GM23338 (cell line): ENCODE measurements around the gene UROS. TPM values are rescaled to one million over a fixed set of nuclear protein-coding genes. Genes with fewer than 3 reads are reported as not detected.

Source experiments
- ATAC-seq: fragments of 200-7000 bp; cut with Tn5 transposase; 3 replicates; pipeline ENCODE4 v1.9.1; 2020
- DNase-seq: peaks from one replicate; pipeline ENCODE4 v3.0.0-alpha.2; 2015; ENCODE audit warnings: low spot score
- H2AFZ ChIP-seq: fragments of 200-600 bp; sonication (generic); 2 replicates; pipeline ENCODE4 v1.8.0; 2016; ENCODE audit warnings: antibody characterized with exemption, mild to moderate bottlenecking, moderate library complexity
- H3F3A ChIP-seq: fragments of 200-600 bp; sonication (generic); replicated peaks from 2 replicates; pipeline ENCODE4 v1.8.0; 2017; ENCODE audit warnings: antibody characterized with exemption, mixed run types, low read depth
- H3K27ac ChIP-seq: fragments of 200-600 bp; sonication (generic); 2 replicates; pipeline ENCODE4 v1.6.1; 2016; ENCODE audit warnings: low read depth
- H3K27me3 ChIP-seq: fragments of 200-600 bp; sonication (generic); 2 replicates; pipeline ENCODE4 v1.8.0; 2016; ENCODE audit warnings: mild to moderate bottlenecking, mixed run types, moderate library complexity; ENCODE audit not compliant: insufficient read depth
- H3K36me3 ChIP-seq: fragments of 200-600 bp; sonication (generic); 2 replicates; pipeline ENCODE4 v1.8.0; 2016; ENCODE audit warnings: mild to moderate bottlenecking; ENCODE audit not compliant: insufficient read depth
- H3K4me1 ChIP-seq: fragments of 200-600 bp; sonication (generic); 2 replicates; pipeline ENCODE4 v1.8.0; 2016; ENCODE audit warnings: mild to moderate bottlenecking, moderate library complexity; ENCODE audit not compliant: insufficient read depth
- H3K4me2 ChIP-seq: fragments of 200-600 bp; sonication (generic); 2 replicates; pipeline ENCODE4 v1.7.1; 2017; ENCODE audit warnings: mixed run types
- H3K4me3 ChIP-seq: fragments of 200-600 bp; sonication (generic); 2 replicates; pipeline ENCODE4 v1.6.1; 2016; ENCODE audit warnings: mixed run types
- H3K79me2 ChIP-seq: fragments of 200-600 bp; sonication (generic); replicated peaks from 2 replicates; pipeline ENCODE4 v1.8.0; 2017; ENCODE audit warnings: mild to moderate bottlenecking; ENCODE audit not compliant: insufficient read depth
- H3K9me2 ChIP-seq: fragments of 200-600 bp; sonication (generic); 2 replicates; pipeline ENCODE4 v1.8.0; 2017; ENCODE audit not compliant: insufficient read depth
- H4K20me1 ChIP-seq: fragments of 200-600 bp; sonication (generic); replicated peaks from 2 replicates; pipeline ENCODE4 v1.8.0; 2017; ENCODE audit warnings: mild to moderate bottlenecking; ENCODE audit not compliant: insufficient read depth
- H3K27ac Mint-ChIP-seq: 2 replicates; pipeline ENCODE4 v1.8.0; 2020; ENCODE audit warnings: inconsistent platforms, mild to moderate bottlenecking, moderate library complexity, mixed read lengths
- H3K27me3 Mint-ChIP-seq: 3 replicates; pipeline ENCODE4 v1.8.0; 2022; ENCODE audit warnings: low read depth, mild to moderate bottlenecking, moderate library complexity, mixed read lengths, inconsistent platforms; ENCODE audit not compliant: insufficient read depth, poor library complexity
- H3K36me3 Mint-ChIP-seq: 3 replicates; pipeline ENCODE4 v1.8.0; 2021; ENCODE audit warnings: low read depth, mild to moderate bottlenecking, inconsistent platforms, moderate library complexity, mixed read lengths
- H3K4me1 Mint-ChIP-seq: 3 replicates; pipeline ENCODE4 v1.8.0; 2020; ENCODE audit warnings: mild to moderate bottlenecking, inconsistent platforms, mixed read lengths
- H3K4me3 Mint-ChIP-seq: 3 replicates; pipeline ENCODE4 v1.8.0; 2021; ENCODE audit warnings: moderate library complexity, mild to moderate bottlenecking, inconsistent platforms, mixed read lengths
- H3K9me3 Mint-ChIP-seq: 3 replicates; pipeline ENCODE4 v1.8.0; 2020; ENCODE audit warnings: moderate library complexity, mild to moderate bottlenecking, inconsistent platforms, mixed read lengths
- CREB1 ChIP-seq: fragments of 250-450 bp; sonication (Bioruptor Pico); IDR thresholded peaks from 2 replicates; pipeline ENCODE4 v1.5.0; 2020; ENCODE audit warnings: low read depth, mild to moderate bottlenecking, moderate library complexity
- EZH2 ChIP-seq: fragments of 200-600 bp; sonication (generic); IDR thresholded peaks from one replicate; pipeline ENCODE4 v1.8.0; 2017; ENCODE audit warnings: antibody characterized with exemption, mild to moderate bottlenecking, low read depth; ENCODE audit not compliant: unreplicated experiment
- EZH2phosphoT487 ChIP-seq: fragments of 200-600 bp; sonication (generic); IDR thresholded peaks from one replicate; pipeline ENCODE4 v1.8.1; 2018; ENCODE audit warnings: antibody characterized with exemption; ENCODE audit not compliant: unreplicated experiment
- POLR2AphosphoS5 ChIP-seq: IDR thresholded peaks from 2 replicates; pipeline ENCODE4 v1.6.1; 2016; ENCODE audit warnings: antibody characterized with exemption, low read depth
- ZNF114 ChIP-seq: fragments of 250-450 bp; sonication (Bioruptor Pico); IDR thresholded peaks from 2 replicates; pipeline ENCODE4 v1.5.0; 2020; ENCODE audit warnings: mild to moderate bottlenecking, moderate library complexity
- ZNF331 ChIP-seq: fragments of 250-450 bp; sonication (Bioruptor Pico); IDR thresholded peaks from 2 replicates; pipeline ENCODE4 v1.5.0; 2020; ENCODE audit warnings: low read depth, mild to moderate bottlenecking, moderate library complexity
- polyA plus RNA-seq: library from polyadenylated mRNA; unstranded; fragments of >200 nt; fragmentation: Nextera tagmentation; extraction: Ambion mirVana; gene quantifications from 2 replicates; pipeline ENCODE4 v1.2.1, GENCODE V29; 2016
- total RNA-seq: library from RNA; depleted of rRNA; stranded (reverse); fragments of >200 nt; shearing (Covaris generic); gene quantifications from 2 replicates; pipeline ENCODE4 v1.2.3, GENCODE V29; 2014
- TF ChIP-seq, protein P1 (sequence below), 2 experiments: fragments of 200-600 bp in 1 of 2; sonication (generic) in 1 of 2; conservative IDR thresholded peaks; 2 replicates each; pipeline versions ENCODE4 v1.5.1 to v1.6.1; 2016 to 2017; ENCODE audit warnings: antibody characterized with exemption in 2 of 2, low read depth in 2 of 2, mild to moderate bottlenecking in 2 of 2, moderate library complexity in 1 of 2
- TF ChIP-seq, protein P2 (sequence below): IDR thresholded peaks from 2 replicates; pipeline ENCODE4 v1.6.1; 2016; ENCODE audit warnings: antibody characterized with exemption

Gene UROS
- total and polyA plus RNA-seq, 2 experiments from 2014 or later = 41.3 to 43.4 TPM

- H3K4me3 ChIP-seq = no peak overlapping the region
- Mint-ChIP-seq H3K9me3 (peaks cover 2% of the 10 kb centered on the region; the same call in 2 of the 3 replicates), H3K4me1 (no peaks in the 10 kb centered on the region), H3K27ac (no peak overlapping the region), H3K36me3 (peaks cover 27% of the 10 kb centered on the region), H3K4me3 (no peak overlapping the region), H3K27me3 (peaks cover 5% of the 10 kb centered on the region)
- no peak for TF ChIP-seq ZNF331
- no peak for TF ChIP-seq EZH2phosphoT487
- TF ChIP-seq CREB1 (CRISPR knock-in tag) = no peak
- H3K36me3 ChIP-seq = no peaks in the 10 kb centered on the region; the same call in 1 of the 2 replicates
- ATAC-seq = no peak
- no peak overlapping the region for H3K27ac ChIP-seq
- no peak overlapping the region for H3K4me2 ChIP-seq
- no peaks in the 10 kb centered on the region for H3F3A ChIP-seq
- H3K79me2 ChIP-seq = no peaks in the 10 kb centered on the region
- H3K27me3 ChIP-seq = no peaks in the 10 kb centered on the region
- no peaks in the 10 kb centered on the region for H3K9me2 ChIP-seq
- no peak overlapping the region for H2AFZ ChIP-seq
- no peaks in the 10 kb centered on the region for H3K4me1 ChIP-seq
- no peaks in the 10 kb centered on the region; the same call in 1 of the 2 replicates for H4K20me1 ChIP-seq
- DNase-seq = no peak
Observed at GRCh38 chr10:125846894-125847293, 23.8 kb upstream of the UROS start.

- Histone ChIP-seq H3K4me2 (no peak overlapping the region), H3K27me3 (no peaks in the 10 kb centered on the region), H3K36me3 (peaks cover 6% of the 10 kb centered on the region; the same call in 1 of the 2 replicates), H3K79me2 (no peaks in the 10 kb centered on the region), H3K9me2 (no peaks in the 10 kb centered on the region), H3K27ac (no peak overlapping the region), H3K4me1 (no peaks in the 10 kb centered on the region), H4K20me1 (no peaks in the 10 kb centered on the region; the same call in 1 of the 2 replicates), H2AFZ (no peak overlapping the region), H3K4me3 (no peak overlapping the region), H3F3A (no peaks in the 10 kb centered on the region)
- Mint-ChIP-seq H3K27ac (no peak overlapping the region; the same call in 1 of the 2 replicates), H3K4me3 (no peak overlapping the region), H3K9me3 (peaks cover 2% of the 10 kb centered on the region; the same call in 2 of the 3 replicates), H3K36me3 (peaks cover 26% of the 10 kb centered on the region), H3K4me1 (no peaks in the 10 kb centered on the region), H3K27me3 (peaks cover 5% of the 10 kb centered on the region)
- TF ChIP-seq ZNF331 (no peak), ZNF114 (no peak)
- ATAC-seq = no peak
- DNase-seq = no peak
Observed at GRCh38 chr10:125845617-125846016, 22.6 kb upstream of the UROS start.

GRCh38 chr10:125844751-125845221, 21.7 kb upstream of the UROS start:
- H3K27ac Mint-ChIP-seq = no peak overlapping the region
- peaks cover 31% of the 10 kb centered on the region for H3K36me3 Mint-ChIP-seq
- H3K27me3 ChIP-seq = no peaks in the 10 kb centered on the region
- H3K9me3 Mint-ChIP-seq = peaks cover 2% of the 10 kb centered on the region; the same call in 2 of the 3 replicates
- H4K20me1 ChIP-seq = no peaks in the 10 kb centered on the region; the same call in 1 of the 2 replicates
- H3K4me3 Mint-ChIP-seq = no peak overlapping the region
- no peak overlapping the region for H3K4me3 ChIP-seq
- H3K27ac ChIP-seq = no peak overlapping the region
- H3K27me3 Mint-ChIP-seq = peaks cover 5% of the 10 kb centered on the region
- peaks cover 6% of the 10 kb centered on the region; the same call in 1 of the 2 replicates for H3K36me3 ChIP-seq
- no peak overlapping the region for H3K4me2 ChIP-seq
- no peaks in the 10 kb centered on the region for H3K4me1 ChIP-seq
- DNase-seq (no peak), ATAC-seq (no peak)
- H3K9me2 ChIP-seq = no peaks in the 10 kb centered on the region
- H3K4me1 Mint-ChIP-seq = no peaks in the 10 kb centered on the region
- no peaks in the 10 kb centered on the region for H3K79me2 ChIP-seq
- no peaks in the 10 kb centered on the region for H3F3A ChIP-seq
- H2AFZ ChIP-seq = no peak overlapping the region
- TF ChIP-seq POLR2AphosphoS5 (no peak), CREB1 (CRISPR knock-in tag) (no peak), ZNF331 (no peak), EZH2 (no peak)
- TF ChIP-seq, protein P1, sequence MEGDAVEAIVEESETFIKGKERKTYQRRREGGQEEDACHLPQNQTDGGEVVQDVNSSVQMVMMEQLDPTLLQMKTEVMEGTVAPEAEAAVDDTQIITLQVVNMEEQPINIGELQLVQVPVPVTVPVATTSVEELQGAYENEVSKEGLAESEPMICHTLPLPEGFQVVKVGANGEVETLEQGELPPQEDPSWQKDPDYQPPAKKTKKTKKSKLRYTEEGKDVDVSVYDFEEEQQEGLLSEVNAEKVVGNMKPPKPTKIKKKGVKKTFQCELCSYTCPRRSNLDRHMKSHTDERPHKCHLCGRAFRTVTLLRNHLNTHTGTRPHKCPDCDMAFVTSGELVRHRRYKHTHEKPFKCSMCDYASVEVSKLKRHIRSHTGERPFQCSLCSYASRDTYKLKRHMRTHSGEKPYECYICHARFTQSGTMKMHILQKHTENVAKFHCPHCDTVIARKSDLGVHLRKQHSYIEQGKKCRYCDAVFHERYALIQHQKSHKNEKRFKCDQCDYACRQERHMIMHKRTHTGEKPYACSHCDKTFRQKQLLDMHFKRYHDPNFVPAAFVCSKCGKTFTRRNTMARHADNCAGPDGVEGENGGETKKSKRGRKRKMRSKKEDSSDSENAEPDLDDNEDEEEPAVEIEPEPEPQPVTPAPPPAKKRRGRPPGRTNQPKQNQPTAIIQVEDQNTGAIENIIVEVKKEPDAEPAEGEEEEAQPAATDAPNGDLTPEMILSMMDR (conservative IDR thresholded peaks at IDR 0.05; ENCODE audit: low read depth in 2 of 2) = no peak
- TF ChIP-seq, protein P2, sequence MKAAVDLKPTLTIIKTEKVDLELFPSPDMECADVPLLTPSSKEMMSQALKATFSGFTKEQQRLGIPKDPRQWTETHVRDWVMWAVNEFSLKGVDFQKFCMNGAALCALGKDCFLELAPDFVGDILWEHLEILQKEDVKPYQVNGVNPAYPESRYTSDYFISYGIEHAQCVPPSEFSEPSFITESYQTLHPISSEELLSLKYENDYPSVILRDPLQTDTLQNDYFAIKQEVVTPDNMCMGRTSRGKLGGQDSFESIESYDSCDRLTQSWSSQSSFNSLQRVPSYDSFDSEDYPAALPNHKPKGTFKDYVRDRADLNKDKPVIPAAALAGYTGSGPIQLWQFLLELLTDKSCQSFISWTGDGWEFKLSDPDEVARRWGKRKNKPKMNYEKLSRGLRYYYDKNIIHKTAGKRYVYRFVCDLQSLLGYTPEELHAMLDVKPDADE = no peak
